ENCODE data around the gene NUFIP2.

- TF ChIP-seq, protein P1, sequence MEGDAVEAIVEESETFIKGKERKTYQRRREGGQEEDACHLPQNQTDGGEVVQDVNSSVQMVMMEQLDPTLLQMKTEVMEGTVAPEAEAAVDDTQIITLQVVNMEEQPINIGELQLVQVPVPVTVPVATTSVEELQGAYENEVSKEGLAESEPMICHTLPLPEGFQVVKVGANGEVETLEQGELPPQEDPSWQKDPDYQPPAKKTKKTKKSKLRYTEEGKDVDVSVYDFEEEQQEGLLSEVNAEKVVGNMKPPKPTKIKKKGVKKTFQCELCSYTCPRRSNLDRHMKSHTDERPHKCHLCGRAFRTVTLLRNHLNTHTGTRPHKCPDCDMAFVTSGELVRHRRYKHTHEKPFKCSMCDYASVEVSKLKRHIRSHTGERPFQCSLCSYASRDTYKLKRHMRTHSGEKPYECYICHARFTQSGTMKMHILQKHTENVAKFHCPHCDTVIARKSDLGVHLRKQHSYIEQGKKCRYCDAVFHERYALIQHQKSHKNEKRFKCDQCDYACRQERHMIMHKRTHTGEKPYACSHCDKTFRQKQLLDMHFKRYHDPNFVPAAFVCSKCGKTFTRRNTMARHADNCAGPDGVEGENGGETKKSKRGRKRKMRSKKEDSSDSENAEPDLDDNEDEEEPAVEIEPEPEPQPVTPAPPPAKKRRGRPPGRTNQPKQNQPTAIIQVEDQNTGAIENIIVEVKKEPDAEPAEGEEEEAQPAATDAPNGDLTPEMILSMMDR (conservative IDR thresholded peaks at IDR 0.05) = no peak
- no peak for TF ChIP-seq ZFX (IDR thresholded peaks at IDR 0.05)
These were observed 43.3 kb downstream of the NUFIP2 start for GRCh38 chr17:29250666-29251065.
